Measurements from ENCODE around the gene SLC35F6. TPM values are rescaled to one million over a fixed set of nuclear protein-coding genes. Genes with fewer than 3 reads are reported as not detected.

Gene SLC35F6
- total and polyA plus RNA-seq, 2 donors (not counting 3 experiments of a cell fraction or from before 2014, with no cell fraction given) = 34.6 to 39.8 TPM

- Histone ChIP-seq H3K79me2 (ENCODE audit: control insufficient read depth, insufficient read depth, low read length) (no peaks in the 10 kb centered on the region), H3K27ac (ENCODE audit: insufficient read depth, low read depth, low read length) (no peak overlapping the region), H3K27me3 (ENCODE audit: control insufficient read depth in 2 of 2, insufficient read depth in 2 of 2, low read length in 2 of 2) (no peaks in the 10 kb centered on the region), H3K4me1 (ENCODE audit: control insufficient read depth, extremely low read depth, insufficient read depth, low read length) (peaks cover 12% of the 10 kb centered on the region), H2AFZ (ENCODE audit: low read depth, low read length) (no peak overlapping the region), H3K4me3 (replicated peaks in 1 of 3; ENCODE audit: insufficient read depth in 1 of 3, low read depth in 1 of 3, low read length in 3 of 3) (no peak overlapping the region), H3K4me2 (ENCODE audit: insufficient read depth, low read length) (no peak overlapping the region), H3K36me3 (ENCODE audit: control insufficient read depth in 2 of 2, extremely low read depth in 1 of 2, insufficient read depth in 2 of 2, low read length in 2 of 2) (no peaks in the 10 kb centered on the region), H4K20me1 (replicated peaks; ENCODE audit: control insufficient read depth, extremely low read depth, insufficient read depth, low read length) (no peaks in the 10 kb centered on the region), H3K9me1 (replicated peaks; ENCODE audit: control insufficient read depth, extremely low read depth, insufficient read depth, low read length) (no peaks in the 10 kb centered on the region), H3K9ac (replicated peaks; ENCODE audit: extremely low read depth, insufficient read depth, low read length) (no peak overlapping the region), H3K9me3 (replicated peaks; ENCODE audit: control insufficient read depth, insufficient read depth, low read length) (no peaks in the 10 kb centered on the region)
- ChIA-PET POLR2A (no interaction called here), CTCF (interaction anchor here (0.6 to 0.9 kb wide), 2 partner anchors 18 to 147 kb away, joined by 3 to 5 read pairs; no protein-coding TSS in a partner anchor)
- dilution Hi-C loops (cut with MboI; ENCODE audit: extremely low pct_ligation_motif_present, low sequenced_read_pairs) = no loop called here
- no TSS peak for BruUV-seq (replicated peaks)
- no peak for DNase-seq (ENCODE audit: low read depth, low spot score)
- TF ChIP-seq MAX (IDR thresholded peaks at IDR 0.05; ENCODE audit: insufficient read depth, insufficient read length) (no peak), POLR2A (IDR thresholded peaks at IDR 0.05; ENCODE audit: low read depth, low read length) (no peak), CTCF (IDR thresholded peaks at IDR 0.05; ENCODE audit: extremely low read depth in 1 of 2, insufficient read depth in 1 of 2, low read depth in 1 of 2, low read length in 2 of 2) (no peak), JUN (IDR thresholded peaks at IDR 0.05; ENCODE audit: borderline replicate concordance, insufficient read depth, insufficient read length, low read depth) (no peak), POLR2AphosphoS5 (IDR thresholded peaks at IDR 0.05; ENCODE audit: insufficient read depth, low read depth, low read length) (no peak), FOS (IDR thresholded peaks at IDR 0.05; ENCODE audit: borderline replicate concordance, insufficient read depth, low read length) (no peak), EZH2 (IDR thresholded peaks at IDR 0.05; ENCODE audit: borderline replicate concordance, low read depth, low read length, severe bottlenecking) (no peak), GATA2 (IDR thresholded peaks at IDR 0.05; ENCODE audit: insufficient read depth, insufficient read length, low read depth, low read length) (no peak), MYC (IDR thresholded peaks at IDR 0.05; ENCODE audit: low read depth, low read length) (no peak)
- intact Hi-C loops (cut with micrococcal nuclease) = no loop called here
- FAIRE-seq = no peak
Measured at GRCh38 chr2:26752656-26753055, 11.4 kb upstream of the SLC35F6 start.

Data from endothelial cell of umbilical vein (primary cell).